Mucosa of gallbladder (tissue), 1 donor: ENCODE results near the gene STH. TPM values are rescaled to one million over a fixed set of nuclear protein-coding genes. Genes with fewer than 3 reads are reported as not detected.
A peak's percentile ranks its signal among the peaks of the same experiment; 100 is the strongest.
"Not testable (repeated sequence)": the region's sequence is repeated elsewhere in the genome, so short reads cannot be mapped to it uniquely, and the experiment has no call there.

Experiments
- DNase-seq: peaks from one replicate; pipeline ENCODE4 v3.0.0-alpha.2; 2020; ENCODE audit warnings: low spot score
- total RNA-seq: library from RNA; stranded (reverse); gene quantifications from one replicate; pipeline ENCODE4 v1.2.1, GENCODE V29; 2021
- donor health status: DM: no; HTN: no; CAD: no.

STH gene
- total RNA-seq, 1 donor from 2014 or later = not detected

GRCh38 chr17:46006082-46006481 is 7.0 kb downstream of the STH start:
- DNase-seq = not testable (repeated sequence)

GRCh38 chr17:46007461-46007965 is 8.5 kb downstream of the STH start:
- no peak for DNase-seq

- DNase-seq = no peak
These were observed 9.5 kb downstream of the STH start for GRCh38 chr17:46008591-46008990.

GRCh38 chr17:46009681-46010596 is 10.9 kb downstream of the STH start:
- DNase-seq = no peak

GRCh38 chr17:46010597-46011186 is 11.6 kb downstream of the STH start:
- no peak for DNase-seq

GRCh38 chr17:46011711-46012505 is 12.9 kb downstream of the STH start:
- DNase-seq = no peak

GRCh38 chr17:46012506-46013079 is 13.5 kb downstream of the STH start:
- no peak for DNase-seq

- DNase-seq = no peak
These were observed 14.1 kb downstream of the STH start for GRCh38 chr17:46013127-46013501.

- no peak for DNase-seq
These were observed 14.6 kb downstream of the STH start for GRCh38 chr17:46013502-46014165.

GRCh38 chr17:46019408-46019925 is 20.4 kb downstream of the STH start:
- DNase-seq = not testable (repeated sequence)

- peak; percentile 21 for DNase-seq
These were observed 21.1 kb downstream of the STH start for GRCh38 chr17:46020023-46020761.

GRCh38 chr17:46020998-46021397 is 21.9 kb downstream of the STH start:
- DNase-seq = no peak

- DNase-seq = not testable (repeated sequence)
These were observed 24.3 kb downstream of the STH start for GRCh38 chr17:46023366-46023765.

GRCh38 chr17:46023783-46024388 is 24.8 kb downstream of the STH start:
- DNase-seq = no peak

GRCh38 chr17:46024590-46024989 is 25.5 kb downstream of the STH start:
- no peak for DNase-seq

- DNase-seq = no peak
These were observed 26.0 kb downstream of the STH start for GRCh38 chr17:46025060-46025459.

GRCh38 chr17:46025510-46026165 is 26.6 kb downstream of the STH start:
- no peak for DNase-seq

- peak; percentile 23 for DNase-seq
These were observed 27.4 kb downstream of the STH start for GRCh38 chr17:46026166-46027047.
